Hepatic stellate cell (primary cell): ENCODE data around the gene TNFRSF18.

Source experiments
- DNase-seq: peaks from one replicate; pipeline ENCODE4 v3.0.0; 2011; ENCODE audit warnings: low spot score

The TNFRSF18 gene

GRCh38 chr1:1227386-1227785 is 21.0 kb upstream of the TNFRSF18 start:
- no peak for DNase-seq

GRCh38 chr1:1226566-1227362 is 20.4 kb upstream of the TNFRSF18 start:
- DNase-seq, result no peak

DNA sequence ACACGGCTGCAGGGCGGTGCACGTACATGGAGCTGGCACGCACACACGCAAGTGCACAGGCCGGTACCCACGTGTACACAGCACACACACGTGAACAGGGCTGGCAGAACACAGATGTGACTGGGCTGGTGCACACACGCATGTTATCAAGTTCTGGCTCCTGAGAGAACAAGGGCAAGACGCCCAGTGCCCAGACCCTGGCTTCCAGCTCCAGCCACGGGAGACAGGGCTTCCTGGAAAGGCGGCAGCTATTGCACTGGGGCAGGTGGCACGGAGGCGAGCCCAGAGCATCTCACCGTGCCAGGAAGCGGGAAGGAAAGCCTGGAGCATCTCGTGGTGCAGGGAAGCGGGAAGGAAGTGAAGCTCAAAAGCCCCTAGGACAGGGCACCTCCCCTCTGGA is 19.5 kb upstream of the TNFRSF18 start:
- DNase-seq, result no peak

DNA sequence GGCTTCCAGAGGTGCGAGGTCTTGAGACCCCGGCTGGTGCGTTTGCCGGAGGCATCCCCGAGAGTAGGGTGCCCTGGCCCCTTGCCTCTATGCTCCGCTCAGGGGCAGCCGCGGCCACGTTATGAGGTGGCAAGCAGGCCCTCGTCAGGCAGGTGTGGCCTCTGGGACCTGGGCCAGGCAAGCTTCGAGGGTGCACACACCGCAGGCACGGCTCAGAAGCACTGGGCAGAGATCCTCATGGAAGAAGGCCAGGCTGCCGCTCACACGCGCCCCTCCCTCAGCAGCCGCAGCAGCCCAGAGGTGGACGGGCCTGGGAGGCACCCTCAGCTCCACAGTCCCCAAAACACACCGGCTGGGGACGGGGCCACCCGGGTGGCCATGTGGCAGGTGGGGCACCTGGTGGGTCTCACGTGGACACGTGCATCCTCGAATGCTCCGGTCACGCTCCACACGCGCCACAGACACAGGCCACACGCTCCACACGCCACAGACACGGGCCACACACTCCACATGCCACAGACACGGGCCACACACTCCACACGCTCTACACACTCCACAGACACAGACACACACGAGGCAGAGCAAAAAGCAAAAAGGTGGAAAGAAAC is 18.9 kb upstream of the TNFRSF18 start:
- DNase-seq, result no peak

GRCh38 chr1:1223891-1224290 is 17.5 kb upstream of the TNFRSF18 start:
- no peak for DNase-seq

GRCh38 chr1:1223321-1223720 is 16.9 kb upstream of the TNFRSF18 start:
- no peak for DNase-seq

DNA sequence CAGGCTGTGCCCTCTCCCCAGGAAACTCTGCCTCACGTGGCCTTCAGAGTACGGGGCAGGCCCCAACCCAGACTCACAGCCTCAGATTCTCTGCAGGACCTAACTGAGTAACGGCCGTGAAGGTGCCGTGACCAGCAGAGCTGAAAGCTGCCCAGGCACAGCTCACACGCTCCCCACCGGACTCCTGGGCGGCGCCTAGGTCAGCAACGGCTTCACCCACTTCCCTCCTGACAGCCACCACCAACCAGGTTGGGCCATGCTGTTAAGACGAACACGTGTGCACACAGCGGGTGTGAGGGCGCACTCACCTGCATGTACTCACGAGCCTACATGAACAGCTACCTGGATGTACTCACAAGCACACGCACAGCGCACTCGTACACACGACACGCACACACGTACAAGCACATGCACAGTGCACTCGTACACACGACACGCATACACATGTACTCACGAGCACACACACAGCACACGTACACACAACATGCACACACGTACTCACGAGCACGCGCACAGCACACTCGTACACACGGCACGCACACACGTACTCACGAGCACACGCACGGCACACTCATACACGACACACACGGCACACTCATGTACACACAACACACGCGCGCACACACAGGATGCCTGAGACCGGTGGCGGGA is 16.3 kb upstream of the TNFRSF18 start:
- no peak for DNase-seq

- DNase-seq, result no peak
Observed at GRCh38 chr1:1221887-1222574, 15.6 kb upstream of the TNFRSF18 start.

DNA sequence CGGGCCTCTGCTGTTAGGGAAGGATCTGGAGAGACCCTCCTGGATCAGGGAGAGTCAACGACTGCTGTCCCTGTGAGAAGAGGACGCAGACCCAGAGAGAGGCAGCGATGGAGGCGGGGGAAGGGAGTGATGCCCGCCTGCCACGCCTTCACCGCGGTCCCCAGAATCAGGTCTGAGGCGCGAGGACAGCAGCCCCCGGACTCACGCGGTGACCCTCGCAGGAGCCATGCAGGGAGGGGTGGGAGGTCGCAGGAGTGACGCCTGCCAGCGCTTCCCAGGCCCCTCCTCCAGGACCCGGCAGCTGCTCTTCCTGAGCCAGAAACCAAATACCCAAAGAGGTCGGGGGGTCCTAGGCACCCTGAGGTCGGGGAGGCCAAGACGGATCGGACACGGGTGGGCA is 13.8 kb upstream of the TNFRSF18 start:
- no peak for DNase-seq

- DNase-seq, result no peak
Observed at GRCh38 chr1:1219341-1219740, 12.9 kb upstream of the TNFRSF18 start.

- DNase-seq, result no peak
Observed at GRCh38 chr1:1218524-1219200, 12.3 kb upstream of the TNFRSF18 start.

DNA sequence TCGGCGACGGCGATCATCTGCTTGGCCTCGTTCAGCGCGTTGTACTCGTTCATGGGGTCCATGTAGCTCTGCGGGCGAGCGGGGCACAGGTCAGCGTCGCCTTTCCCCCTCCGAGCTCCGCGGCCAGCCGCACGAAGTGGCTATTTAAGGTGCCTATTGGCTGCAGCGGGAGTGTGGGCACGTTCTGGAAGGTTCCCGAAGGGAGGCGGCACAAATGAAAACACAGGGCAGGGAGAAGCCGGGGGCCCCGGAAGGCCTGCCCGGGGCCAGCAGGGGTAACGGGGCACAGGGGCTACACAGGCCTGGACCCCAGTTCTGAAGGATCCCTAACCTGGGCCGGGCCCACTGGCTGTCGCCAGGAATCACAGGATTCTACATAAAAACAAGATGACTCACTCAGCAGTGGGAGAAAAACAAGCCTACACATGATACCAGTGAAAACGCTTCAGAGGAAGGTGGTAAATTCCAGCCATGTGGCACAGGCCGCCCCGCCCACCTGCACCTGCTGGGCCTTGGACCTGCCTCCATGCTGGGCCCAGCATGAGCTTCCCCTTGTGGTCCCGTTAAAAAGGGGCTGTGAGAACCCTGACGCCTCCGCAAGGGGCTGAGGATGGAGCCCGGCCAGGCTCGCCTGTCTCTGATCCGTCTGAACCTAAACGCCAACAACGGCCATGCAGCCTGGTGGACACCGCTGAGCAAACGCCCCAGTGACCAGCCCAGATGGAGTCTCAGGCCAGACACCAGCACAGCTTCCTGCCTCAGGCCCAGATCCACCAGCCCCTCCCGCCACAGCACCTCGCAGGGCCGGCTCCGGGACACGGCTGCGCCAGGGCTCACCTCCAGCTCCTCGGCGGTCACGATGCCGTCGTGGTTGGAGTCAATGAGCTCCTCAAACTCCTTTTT is 11.5 kb upstream of the TNFRSF18 start:
- DNase-seq, result no peak

GRCh38 chr1:1216770-1217620 is 10.6 kb upstream of the TNFRSF18 start:
- DNase-seq, result no peak

GRCh38 chr1:1215881-1216605 is 9.7 kb upstream of the TNFRSF18 start:
- no peak for DNase-seq

GRCh38 chr1:1215080-1215676 is 8.8 kb upstream of the TNFRSF18 start:
- no peak for DNase-seq

DNA sequence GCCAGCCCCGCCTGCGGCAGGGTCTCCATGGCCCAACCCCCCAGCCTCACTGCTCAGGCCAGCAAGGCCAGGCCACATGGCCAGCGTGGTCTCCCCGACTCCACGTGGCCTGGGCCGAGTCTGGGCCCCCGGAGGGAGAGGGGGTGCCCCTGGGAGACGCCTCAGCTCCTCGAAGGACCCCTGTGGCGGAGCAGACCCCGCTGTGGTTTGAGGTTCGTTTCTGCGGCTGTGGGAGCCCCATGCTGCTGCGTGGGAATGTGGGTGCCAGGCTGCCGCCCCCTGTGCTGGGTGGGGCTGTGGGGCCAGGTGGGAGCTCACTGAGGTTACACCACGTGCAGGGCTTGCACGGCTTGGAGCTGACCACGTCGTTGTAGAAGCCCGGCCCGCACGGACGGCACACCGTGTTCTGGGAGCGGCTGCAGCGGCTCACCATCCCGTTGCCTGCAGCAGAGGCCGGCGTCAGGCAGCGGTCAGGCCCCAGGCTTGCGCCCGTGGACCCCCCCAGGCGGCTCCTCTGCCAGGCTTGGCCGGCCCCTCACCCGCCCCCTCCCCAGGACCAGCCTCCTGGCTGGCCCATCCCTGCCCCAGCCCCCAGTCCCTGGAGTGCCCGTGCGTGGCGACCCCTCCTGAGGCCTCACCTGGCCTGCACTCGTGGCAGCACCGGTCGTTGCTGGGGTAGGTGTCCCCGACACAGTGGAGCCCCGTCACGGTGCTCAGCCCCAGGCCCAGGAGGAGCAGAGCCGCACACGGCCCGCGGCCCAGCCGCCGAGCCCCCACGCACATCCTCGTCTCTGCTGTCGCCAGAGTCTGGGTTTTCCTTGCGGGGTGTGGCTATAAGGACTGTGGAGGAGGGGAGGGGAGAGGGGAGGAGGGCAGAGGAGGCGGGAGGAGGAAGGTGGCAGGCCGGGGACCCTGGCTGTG is 7.2 kb upstream of the TNFRSF18 start, which contains the start of gene TNFRSF4:
TNFRSF4 (minus strand) TSS at position 809 of the 921 bp plus-strand sequence; CDS start at position 783, 26 bp downstream.
- DNase-seq, result no peak

- DNase-seq, result peak; percentile 54
Observed at GRCh38 chr1:1212780-1213344, 6.5 kb upstream of the TNFRSF18 start.
